Adrenal gland (tissue), 5 donors: ENCODE data around the gene GABARAP.

Experiments used
- POLR2A ChIP-seq, 2 donors: fragments of 450-650 bp; IDR thresholded peaks; one replicate each; pipeline ENCODE4 v1.6.1; 2017; ENCODE audit warnings: antibody characterized with exemption in 2 of 2, mild to moderate bottlenecking in 2 of 2, moderate library complexity in 1 of 2
- TF ChIP-seq, protein P1 (sequence below), 6 experiments: fragments of 450-650 bp in 4 of 6; fragments of 200-600 bp in 2 of 6; sonication (generic) in 1 of 6; IDR thresholded peaks; 1 replicate in 5 of 6; 2 replicates in 1 of 6; pipeline versions ENCODE4 v1.5.1 to v1.8.0; 2016 to 2021; ENCODE audit warnings: antibody characterized with exemption in 6 of 6, mild to moderate bottlenecking in 2 of 6, moderate library complexity in 1 of 6
- donor health status: DM: no; HTN: no; CAD: no.

DNA sequence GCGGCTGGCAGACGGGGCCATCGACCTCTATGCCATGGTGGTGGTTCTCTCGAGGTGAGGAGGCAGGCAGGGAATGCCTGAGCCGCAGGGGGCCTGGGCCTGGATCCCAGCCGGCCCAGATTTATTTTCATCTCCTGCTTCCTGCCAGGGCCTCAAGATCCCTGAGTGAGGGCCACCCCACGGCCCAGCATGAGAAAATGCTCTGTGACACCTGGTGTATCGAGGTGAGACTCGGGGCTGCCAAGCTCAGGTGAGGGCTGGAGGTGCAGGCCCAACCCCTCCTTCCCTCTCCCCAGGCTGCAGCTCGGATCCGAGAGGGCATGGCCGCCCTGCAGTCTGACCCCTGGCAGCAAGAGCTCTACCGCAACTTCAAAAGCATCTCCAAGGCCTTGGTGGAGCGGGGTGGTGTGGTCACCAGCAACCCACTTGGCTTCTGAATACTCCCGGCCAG is 17.6 kb downstream of the GABARAP start:
- TF ChIP-seq, protein P1, sequence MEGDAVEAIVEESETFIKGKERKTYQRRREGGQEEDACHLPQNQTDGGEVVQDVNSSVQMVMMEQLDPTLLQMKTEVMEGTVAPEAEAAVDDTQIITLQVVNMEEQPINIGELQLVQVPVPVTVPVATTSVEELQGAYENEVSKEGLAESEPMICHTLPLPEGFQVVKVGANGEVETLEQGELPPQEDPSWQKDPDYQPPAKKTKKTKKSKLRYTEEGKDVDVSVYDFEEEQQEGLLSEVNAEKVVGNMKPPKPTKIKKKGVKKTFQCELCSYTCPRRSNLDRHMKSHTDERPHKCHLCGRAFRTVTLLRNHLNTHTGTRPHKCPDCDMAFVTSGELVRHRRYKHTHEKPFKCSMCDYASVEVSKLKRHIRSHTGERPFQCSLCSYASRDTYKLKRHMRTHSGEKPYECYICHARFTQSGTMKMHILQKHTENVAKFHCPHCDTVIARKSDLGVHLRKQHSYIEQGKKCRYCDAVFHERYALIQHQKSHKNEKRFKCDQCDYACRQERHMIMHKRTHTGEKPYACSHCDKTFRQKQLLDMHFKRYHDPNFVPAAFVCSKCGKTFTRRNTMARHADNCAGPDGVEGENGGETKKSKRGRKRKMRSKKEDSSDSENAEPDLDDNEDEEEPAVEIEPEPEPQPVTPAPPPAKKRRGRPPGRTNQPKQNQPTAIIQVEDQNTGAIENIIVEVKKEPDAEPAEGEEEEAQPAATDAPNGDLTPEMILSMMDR (IDR thresholded peaks at IDR 0.05) = no peak
- TF ChIP-seq POLR2A (IDR thresholded peaks at IDR 0.05) = no peak
